AG20443 (cell line): ENCODE results near the gene MAS1.
A peak's percentile ranks its signal among the peaks of the same experiment; 100 is the strongest.

Experiments used
- DNase-seq: peaks from one replicate; pipeline ENCODE4 v3.0.0; 2012; ENCODE audit warnings: low spot score, mixed read lengths

Gene MAS1

DNA sequence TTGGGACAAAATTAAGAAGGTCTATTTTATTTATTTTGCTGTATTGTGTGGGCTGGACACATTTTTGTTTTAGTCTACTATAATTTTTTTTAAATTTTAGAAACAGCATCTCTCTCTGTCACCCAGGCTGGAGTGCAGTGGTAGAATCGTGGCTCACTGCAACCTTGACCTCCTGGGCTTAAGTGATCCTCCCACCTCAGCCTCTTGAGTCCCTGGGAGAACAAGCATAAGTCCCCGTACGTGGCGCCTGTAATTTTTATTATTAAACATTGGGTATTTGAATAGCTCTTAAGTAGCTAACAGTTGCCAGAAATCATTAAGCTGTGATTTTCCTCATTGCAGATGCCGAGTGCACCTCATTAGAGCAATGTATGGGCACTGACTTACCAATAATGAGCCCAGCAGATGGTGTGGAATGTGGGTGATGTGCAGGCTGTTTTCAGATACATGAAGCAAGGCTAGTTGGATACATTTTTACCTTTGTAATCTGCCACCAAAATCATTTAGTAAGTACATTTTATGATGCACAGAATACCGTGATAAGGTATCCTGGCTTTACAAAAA, 10.3 kb upstream of the MAS1 start:
- no peak for DNase-seq

DNA sequence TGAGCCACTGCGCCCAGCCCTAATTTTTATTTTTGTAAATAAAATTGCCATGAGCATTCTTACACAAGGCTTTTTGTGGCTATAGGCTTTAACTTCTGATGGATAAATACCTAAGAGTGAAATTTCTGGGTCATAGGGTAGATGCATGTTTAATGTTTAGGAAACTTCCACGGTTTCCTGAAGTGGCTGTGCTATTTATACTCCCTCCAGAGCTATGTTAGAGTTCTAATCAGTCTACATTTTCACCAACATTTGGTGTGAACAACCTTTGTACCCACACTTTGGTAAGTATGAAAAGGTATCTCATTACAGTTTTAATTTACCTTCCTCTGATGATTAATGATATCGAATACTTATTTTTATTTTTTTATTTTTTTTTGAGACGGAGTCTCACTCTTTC, 6.1 kb upstream of the MAS1 start:
- no peak for DNase-seq

DNA sequence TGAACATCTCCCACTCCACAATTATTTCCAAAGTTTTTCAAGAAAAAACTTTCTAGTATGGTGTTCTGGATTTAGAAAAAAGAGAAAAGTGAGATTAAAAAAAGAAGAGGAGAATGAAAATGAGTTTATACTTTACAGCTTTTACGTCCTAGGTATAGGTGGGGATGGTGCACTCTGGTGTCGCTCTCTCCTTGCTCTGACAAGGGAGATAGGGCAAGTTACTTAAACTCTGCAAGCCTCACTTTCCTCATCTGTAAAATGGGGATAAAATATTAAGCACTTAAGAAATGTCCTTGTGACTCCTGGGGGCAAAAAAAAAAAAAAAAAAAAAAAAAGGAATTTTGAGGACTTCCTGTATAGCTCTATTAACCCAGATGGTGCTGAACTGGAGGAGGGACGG, 4.5 kb upstream of the MAS1 start:
- DNase-seq, result no peak

DNA sequence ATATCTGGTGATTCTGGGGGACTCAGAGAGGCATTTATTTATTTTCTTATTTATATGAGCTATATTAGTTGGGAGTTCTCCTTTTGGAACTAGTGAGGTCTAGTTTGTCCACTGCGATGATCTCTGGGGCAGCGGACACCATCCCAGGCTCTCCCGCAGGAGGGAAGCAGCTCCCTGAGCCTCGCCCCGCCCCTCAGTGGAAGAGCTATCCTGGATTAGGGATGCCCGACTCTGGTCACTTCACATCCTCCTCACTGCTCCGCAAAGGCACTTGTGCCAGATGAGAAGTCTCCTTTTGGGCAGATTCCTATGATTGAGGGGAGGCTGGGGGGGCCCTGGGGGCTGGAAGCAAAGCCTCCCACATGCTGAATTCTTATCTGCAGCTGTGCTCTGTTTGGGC, 3.6 kb upstream of the MAS1 start:
- DNase-seq, result no peak

DNA sequence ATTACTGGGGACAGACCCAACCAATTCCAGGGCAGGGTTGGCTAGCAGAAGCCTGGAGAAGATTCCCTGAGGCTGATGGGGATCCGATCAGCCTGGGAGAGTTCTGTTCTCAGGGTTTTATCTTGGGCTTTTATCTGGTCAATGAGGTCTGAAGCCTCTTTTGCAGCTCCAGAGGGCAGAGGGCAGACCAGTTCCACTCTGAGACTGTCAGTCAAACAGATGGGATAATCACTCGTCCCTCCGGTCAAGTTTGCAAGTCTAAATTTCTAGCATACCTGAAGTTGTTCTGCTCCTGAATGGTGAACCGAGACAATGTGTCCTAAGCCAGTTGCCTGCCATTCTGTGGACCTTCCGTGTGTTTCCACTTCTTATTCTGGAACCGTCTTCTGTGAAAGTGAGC, 3.0 kb upstream of the MAS1 start:
- DNase-seq, result no peak

DNA sequence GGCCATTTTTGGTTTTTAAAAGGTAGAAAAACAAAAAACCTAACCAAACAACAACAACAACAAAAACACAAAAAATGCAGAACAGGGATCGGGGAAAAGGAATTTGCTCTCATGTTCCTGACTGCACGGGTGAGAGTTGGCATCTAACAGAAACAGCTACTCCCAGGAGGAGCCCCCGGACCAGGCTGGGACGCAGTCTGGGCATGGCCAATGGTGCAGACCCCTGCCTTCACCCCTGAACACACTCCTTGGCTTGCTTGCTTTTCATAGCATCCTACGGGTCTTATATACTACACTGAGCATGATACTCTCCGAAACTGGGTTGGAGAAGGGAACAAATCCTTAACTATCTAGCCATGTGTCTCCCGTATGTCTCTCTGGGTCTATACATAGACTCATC, 587 bp upstream of the MAS1 start:
- DNase-seq, result no peak

GRCh38 chr6:159892053-159892452, 1.3 kb downstream of the MAS1 start:
- no peak for DNase-seq

DNA sequence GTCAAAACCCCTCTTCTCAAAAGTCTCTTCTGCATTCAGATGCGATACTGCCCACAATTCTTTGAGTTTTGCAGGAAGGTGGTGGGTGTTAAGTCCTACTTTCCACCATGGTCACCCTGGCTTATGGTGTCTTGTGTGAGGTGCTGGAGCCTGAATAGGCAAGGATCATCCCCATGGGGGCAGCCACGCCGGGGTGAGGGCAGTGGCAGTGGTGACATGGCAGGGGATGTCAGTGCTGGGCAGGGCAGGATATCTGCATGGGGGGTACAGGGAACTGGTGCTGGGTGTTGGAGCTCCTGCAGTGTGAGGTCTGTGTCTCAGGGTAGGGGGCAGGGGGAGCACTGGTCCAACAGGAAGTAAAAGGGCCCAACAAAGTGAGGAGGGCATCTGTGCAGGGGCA, 2.3 kb downstream of the MAS1 start:
- no peak for DNase-seq

DNA sequence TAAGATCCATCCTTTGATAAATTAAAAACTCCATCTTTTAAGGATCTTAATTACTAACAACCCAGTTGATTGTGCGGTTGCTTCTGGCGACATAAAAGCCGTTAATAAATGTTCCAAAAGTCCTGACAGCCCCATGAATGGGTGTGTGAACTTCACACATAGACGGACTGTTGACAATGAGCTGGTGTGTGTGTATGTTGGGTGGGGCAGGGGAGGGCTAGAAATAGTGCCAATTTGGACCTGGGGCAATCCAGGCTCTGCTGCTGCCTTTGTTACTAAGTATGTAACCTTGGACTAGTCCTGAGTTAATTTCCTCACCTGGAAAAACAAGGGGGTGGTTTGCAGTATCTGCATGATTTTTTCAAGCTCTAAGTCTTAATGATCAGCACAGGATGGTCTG, 4.2 kb downstream of the MAS1 start:
- DNase-seq, result no peak

- no peak for DNase-seq
Observed at GRCh38 chr6:159897603-159898002, 6.8 kb downstream of the MAS1 start.

GRCh38 chr6:159898519-159898918, 7.7 kb downstream of the MAS1 start:
- no peak for DNase-seq

GRCh38 chr6:159899994-159900745, 9.4 kb downstream of the MAS1 start:
- peak; percentile 83 for DNase-seq

GRCh38 chr6:159902620-159903019, 11.8 kb downstream of the MAS1 start:
- DNase-seq, result no peak

DNA sequence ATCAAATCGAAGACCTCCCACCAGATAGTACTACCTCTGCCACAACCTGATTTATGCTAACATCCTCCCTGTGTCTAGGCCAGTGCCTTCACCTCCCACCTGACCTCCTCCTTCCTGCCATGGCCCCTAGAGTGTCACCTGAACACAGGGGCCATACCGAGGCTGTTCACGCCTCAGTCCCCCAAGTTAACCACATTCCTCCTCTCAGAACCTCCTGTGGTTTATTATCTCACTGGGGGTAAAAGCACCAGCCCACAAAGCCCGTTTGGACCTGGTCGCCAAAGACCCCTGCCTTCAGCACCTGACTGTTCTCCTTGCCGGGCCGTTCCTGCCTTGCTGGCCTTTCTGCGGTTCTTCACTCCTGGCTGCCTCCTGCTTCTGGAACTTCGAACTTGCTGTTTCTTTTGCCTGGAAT, 13.7 kb downstream of the MAS1 start:
- no peak for DNase-seq

DNA sequence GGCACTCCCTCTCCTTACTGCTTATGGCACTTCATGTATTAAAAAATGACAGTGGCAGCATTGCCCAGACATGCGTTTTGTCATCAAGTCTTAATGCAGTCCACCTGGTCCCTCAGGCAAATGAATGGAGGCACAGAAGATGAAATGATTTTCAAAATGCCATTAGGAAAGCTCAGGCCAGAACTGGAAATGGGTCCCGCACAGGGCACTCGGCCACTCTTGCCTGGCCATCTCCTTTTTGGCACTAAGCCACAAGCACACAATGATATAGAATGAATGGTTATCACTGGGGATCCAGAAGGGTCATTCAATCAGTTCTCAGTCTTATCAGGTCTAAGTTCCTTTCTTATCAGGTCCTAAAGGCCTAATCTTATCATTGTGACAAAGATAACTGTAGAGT, 15.6 kb downstream of the MAS1 start:
- DNase-seq, result no peak

- DNase-seq, result no peak
Observed at GRCh38 chr6:159908535-159908934, 17.7 kb downstream of the MAS1 start.

DNA sequence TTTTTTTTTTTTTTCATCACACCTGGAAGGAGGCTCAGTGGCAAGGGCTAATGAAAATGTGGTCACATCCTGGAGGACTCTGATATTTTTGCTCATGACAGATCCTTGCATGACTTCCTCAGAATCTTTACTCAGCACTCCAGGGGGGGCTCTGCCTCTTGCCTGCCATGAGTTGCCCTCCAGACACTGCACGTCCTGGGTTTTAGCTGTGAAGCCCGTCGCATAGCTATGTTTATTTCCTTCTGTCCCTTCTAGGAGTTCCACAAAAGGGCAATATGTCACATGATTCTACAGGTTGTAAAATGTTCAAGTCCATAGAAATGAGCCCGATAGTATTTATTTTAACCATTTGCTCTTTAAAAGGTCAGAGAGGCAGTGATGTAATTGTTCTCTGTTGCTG, 18.2 kb downstream of the MAS1 start:
- no peak for DNase-seq

DNA sequence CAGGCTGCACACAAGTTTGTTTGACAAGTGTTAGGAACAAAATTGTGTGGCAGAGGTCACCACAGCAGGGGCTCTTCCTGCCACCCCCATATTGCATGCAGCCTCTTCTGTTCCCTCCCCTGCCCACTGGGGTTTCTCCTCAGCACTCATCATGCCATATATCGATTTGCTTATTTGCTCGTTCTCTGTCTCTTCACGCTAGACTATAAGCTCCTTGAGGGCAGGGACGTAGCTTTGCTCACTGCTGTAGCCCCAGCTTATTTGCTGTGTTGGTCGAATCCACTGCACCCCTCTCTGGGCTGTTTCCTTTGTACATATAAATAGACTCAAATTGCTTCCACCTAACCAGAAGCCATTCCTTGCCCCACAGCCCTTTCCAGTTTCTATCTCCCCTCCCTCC, 19.6 kb downstream of the MAS1 start:
- DNase-seq, result no peak

DNA sequence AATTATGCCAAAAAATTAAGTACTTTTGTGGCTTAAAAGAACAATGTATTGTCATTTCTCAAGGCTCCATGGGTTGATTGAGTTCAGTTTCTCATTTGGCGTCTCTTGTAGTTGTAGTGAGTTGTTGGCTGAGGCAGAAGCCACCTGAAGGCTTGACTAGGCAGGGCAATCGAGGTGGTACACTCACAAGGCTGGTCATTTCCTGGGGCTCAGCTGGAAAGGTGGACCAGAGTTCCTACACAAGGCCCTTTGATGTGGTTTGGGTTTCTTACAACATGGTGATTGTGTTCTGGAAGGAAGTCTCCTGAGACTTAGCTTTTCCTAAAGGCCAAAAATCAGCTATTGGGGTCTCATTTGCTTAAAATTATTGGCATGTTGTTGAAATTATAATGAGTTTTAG, 22.6 kb downstream of the MAS1 start:
- DNase-seq, result no peak

GRCh38 chr6:159913862-159914564, 23.2 kb downstream of the MAS1 start:
- no peak for DNase-seq

DNA sequence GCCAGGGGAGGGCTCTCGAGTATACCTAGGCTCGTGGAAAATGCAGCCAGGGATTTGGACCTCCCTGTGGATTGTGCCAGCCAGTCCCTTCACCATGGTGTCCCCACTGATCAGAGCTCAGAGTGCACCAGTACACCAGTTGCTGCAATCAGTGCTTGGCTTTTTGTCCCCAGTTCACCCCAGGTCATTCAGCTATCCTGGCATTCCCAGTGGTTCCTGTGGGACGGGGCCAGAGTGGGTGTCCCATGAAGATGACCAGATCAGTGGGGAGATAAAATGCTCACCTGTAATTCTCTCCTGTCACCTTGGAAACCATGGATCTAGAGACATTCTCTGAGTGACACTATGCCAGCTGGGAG, 23.8 kb downstream of the MAS1 start:
- no peak for DNase-seq

- DNase-seq, result no peak
Observed at GRCh38 chr6:159915397-159915796, 24.6 kb downstream of the MAS1 start.

GRCh38 chr6:159916237-159916636, 25.4 kb downstream of the MAS1 start:
- no peak for DNase-seq

GRCh38 chr6:159916752-159917151, 26.0 kb downstream of the MAS1 start:
- no peak for DNase-seq
